ENCODE measurements around the gene OLIG1. TPM values are rescaled to one million over a fixed set of nuclear protein-coding genes. Genes with fewer than 3 reads are reported as not detected.

Gene OLIG1
- total RNA-seq, 1 donor from 2014 or later = not detected

DNA sequence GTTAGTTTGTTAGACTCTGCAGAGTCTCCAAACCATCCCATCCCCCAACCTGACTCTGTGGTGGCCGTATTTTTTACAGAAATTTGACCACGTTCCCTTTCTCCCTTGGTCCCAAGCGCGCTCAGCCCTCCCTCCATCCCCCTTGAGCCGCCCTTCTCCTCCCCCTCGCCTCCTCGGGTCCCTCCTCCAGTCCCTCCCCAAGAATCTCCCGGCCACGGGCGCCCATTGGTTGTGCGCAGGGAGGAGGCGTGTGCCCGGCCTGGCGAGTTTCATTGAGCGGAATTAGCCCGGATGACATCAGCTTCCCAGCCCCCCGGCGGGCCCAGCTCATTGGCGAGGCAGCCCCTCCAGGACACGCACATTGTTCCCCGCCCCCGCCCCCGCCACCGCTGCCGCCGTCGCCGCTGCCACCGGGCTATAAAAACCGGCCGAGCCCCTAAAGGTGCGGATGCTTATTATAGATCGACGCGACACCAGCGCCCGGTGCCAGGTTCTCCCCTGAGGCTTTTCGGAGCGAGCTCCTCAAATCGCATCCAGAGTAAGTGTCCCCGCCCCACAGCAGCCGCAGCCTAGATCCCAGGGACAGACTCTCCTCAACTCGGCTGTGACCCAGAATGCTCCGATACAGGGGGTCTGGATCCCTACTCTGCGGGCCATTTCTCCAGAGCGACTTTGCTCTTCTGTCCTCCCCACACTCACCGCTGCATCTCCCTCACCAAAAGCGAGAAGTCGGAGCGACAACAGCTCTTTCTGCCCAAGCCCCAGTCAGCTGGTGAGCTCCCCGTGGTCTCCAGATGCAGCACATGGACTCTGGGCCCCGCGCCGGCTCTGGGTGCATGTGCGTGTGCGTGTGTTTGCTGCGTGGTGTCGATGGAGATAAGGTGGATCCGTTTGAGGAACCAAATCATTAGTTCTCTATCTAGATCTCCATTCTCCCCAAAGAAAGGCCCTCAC, 44.2 kb upstream of the OLIG1 start, which contains the start of gene OLIG2:
TSS of gene OLIG2 (plus strand) at position 447 of the 954 bp plus-strand sequence. CDS start 928 bp downstream, outside the sequence.
- peak; percentile 96 for DNase-seq (ENCODE audit: low spot score)
- peaks cover 4% of the 10 kb centered on the region for H3K36me3 Mint-ChIP-seq
- H3K4me1 ChIP-seq = peaks cover 18% of the 10 kb centered on the region
- TF ChIP-seq EZH2phosphoT487 (IDR thresholded peaks at IDR 0.05) (no peak), EZH2 (IDR thresholded peaks at IDR 0.05) (no peak)
- TF ChIP-seq, protein P1, sequence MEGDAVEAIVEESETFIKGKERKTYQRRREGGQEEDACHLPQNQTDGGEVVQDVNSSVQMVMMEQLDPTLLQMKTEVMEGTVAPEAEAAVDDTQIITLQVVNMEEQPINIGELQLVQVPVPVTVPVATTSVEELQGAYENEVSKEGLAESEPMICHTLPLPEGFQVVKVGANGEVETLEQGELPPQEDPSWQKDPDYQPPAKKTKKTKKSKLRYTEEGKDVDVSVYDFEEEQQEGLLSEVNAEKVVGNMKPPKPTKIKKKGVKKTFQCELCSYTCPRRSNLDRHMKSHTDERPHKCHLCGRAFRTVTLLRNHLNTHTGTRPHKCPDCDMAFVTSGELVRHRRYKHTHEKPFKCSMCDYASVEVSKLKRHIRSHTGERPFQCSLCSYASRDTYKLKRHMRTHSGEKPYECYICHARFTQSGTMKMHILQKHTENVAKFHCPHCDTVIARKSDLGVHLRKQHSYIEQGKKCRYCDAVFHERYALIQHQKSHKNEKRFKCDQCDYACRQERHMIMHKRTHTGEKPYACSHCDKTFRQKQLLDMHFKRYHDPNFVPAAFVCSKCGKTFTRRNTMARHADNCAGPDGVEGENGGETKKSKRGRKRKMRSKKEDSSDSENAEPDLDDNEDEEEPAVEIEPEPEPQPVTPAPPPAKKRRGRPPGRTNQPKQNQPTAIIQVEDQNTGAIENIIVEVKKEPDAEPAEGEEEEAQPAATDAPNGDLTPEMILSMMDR (IDR thresholded peaks at IDR 0.05) = no peak
- H3K79me2 ChIP-seq (ENCODE audit: low read depth) = no peaks in the 10 kb centered on the region
- H3K27me3 ChIP-seq = peaks cover 100% of the 10 kb centered on the region
- peaks cover 94% of the 10 kb centered on the region for H4K20me1 ChIP-seq (ENCODE audit: low read depth)
- H3K4me1 Mint-ChIP-seq = peaks cover 35% of the 10 kb centered on the region
- H3K27ac Mint-ChIP-seq = peak within 1 kb of the TSS; percentile 38
- no peaks in the 10 kb centered on the region for H3K9me3 ChIP-seq (ENCODE audit: low read depth)
- peak within 1 kb of the TSS; percentile 49 for H3K4me3 ChIP-seq
- no peak within 1 kb of the TSS for H3K9ac ChIP-seq
- peak within 1 kb of the TSS; percentile 88 for H3K4me3 Mint-ChIP-seq
- peak within 1 kb of the TSS; percentile 79 for H3K4me2 ChIP-seq
- peak within 1 kb of the TSS; percentile 59 for H2AFZ ChIP-seq (replicated peaks)
- H3K9me3 Mint-ChIP-seq = peaks cover 8% of the 10 kb centered on the region
- no peak within 1 kb of the TSS for H3K27ac ChIP-seq
- no peaks in the 10 kb centered on the region for H3K36me3 ChIP-seq
- peaks cover 34% of the 10 kb centered on the region for H3F3A ChIP-seq (ENCODE audit: low read depth)
- H3K27me3 Mint-ChIP-seq (ENCODE audit: insufficient read depth, low read depth) = peaks cover 73% of the 10 kb centered on the region

DNA sequence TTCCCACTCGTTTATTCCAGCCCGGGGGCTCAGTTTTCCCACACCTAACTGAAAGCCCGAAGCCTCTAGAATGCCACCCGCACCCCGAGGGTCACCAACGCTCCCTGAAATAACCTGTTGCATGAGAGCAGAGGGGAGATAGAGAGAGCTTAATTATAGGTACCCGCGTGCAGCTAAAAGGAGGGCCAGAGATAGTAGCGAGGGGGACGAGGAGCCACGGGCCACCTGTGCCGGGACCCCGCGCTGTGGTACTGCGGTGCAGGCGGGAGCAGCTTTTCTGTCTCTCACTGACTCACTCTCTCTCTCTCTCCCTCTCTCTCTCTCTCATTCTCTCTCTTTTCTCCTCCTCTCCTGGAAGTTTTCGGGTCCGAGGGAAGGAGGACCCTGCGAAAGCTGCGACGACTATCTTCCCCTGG, 43.5 kb upstream of the OLIG1 start:
- H3F3A ChIP-seq (ENCODE audit: low read depth) = peaks cover 34% of the 10 kb centered on the region
- H3K4me1 ChIP-seq = peaks cover 18% of the 10 kb centered on the region
- peak; percentile 98 for TF ChIP-seq EZH2 (IDR thresholded peaks at IDR 0.05)
- TF ChIP-seq, protein P1 (IDR thresholded peaks at IDR 0.05) = no peak
- peak; percentile 97 for TF ChIP-seq EZH2phosphoT487 (IDR thresholded peaks at IDR 0.05)
- Mint-ChIP-seq H3K27me3 (ENCODE audit: insufficient read depth, low read depth) (peaks cover 77% of the 10 kb centered on the region), H3K36me3 (peaks cover 4% of the 10 kb centered on the region), H3K4me1 (peaks cover 35% of the 10 kb centered on the region), H3K4me3 (peak overlapping the region; percentile 88), H3K9me3 (peaks cover 8% of the 10 kb centered on the region), H3K27ac (no peak overlapping the region)
- no peak overlapping the region for H2AFZ ChIP-seq (replicated peaks)
- no peak for DNase-seq (ENCODE audit: low spot score)
- H4K20me1 ChIP-seq (ENCODE audit: low read depth) = peaks cover 94% of the 10 kb centered on the region
- H3K36me3 ChIP-seq = no peaks in the 10 kb centered on the region
- no peak overlapping the region for H3K27ac ChIP-seq
- H3K9me3 ChIP-seq (ENCODE audit: low read depth) = no peaks in the 10 kb centered on the region
- H3K27me3 ChIP-seq = peaks cover 100% of the 10 kb centered on the region
- peak overlapping the region; percentile 49 for H3K4me3 ChIP-seq
- H3K9ac ChIP-seq = no peak overlapping the region
- H3K79me2 ChIP-seq (ENCODE audit: low read depth) = no peaks in the 10 kb centered on the region
- peak overlapping the region; percentile 79 for H3K4me2 ChIP-seq

DNA sequence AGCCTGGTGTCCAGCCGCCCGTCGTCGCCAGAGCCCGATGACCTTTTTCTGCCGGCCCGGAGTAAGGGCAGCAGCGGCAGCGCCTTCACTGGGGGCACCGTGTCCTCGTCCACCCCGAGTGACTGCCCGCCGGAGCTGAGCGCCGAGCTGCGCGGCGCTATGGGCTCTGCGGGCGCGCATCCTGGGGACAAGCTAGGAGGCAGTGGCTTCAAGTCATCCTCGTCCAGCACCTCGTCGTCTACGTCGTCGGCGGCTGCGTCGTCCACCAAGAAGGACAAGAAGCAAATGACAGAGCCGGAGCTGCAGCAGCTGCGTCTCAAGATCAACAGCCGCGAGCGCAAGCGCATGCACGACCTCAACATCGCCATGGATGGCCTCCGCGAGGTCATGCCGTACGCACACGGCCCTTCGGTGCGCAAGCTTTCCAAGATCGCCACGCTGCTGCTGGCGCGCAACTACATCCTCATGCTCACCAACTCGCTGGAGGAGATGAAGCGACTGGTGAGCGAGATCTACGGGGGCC, 43.0 kb upstream of the OLIG1 start:
- Mint-ChIP-seq H3K36me3 (peaks cover 4% of the 10 kb centered on the region), H3K9me3 (peaks cover 8% of the 10 kb centered on the region), H3K4me1 (peaks cover 35% of the 10 kb centered on the region), H3K4me3 (peak overlapping the region; percentile 88), H3K27me3 (ENCODE audit: insufficient read depth, low read depth) (peaks cover 75% of the 10 kb centered on the region), H3K27ac (no peak overlapping the region)
- Histone ChIP-seq H3K9me3 (ENCODE audit: low read depth) (no peaks in the 10 kb centered on the region), H3K9ac (no peak overlapping the region), H3K36me3 (no peaks in the 10 kb centered on the region), H3K4me1 (peaks cover 18% of the 10 kb centered on the region), H4K20me1 (ENCODE audit: low read depth) (peaks cover 94% of the 10 kb centered on the region), H3K79me2 (ENCODE audit: low read depth) (no peaks in the 10 kb centered on the region), H3F3A (ENCODE audit: low read depth) (peaks cover 34% of the 10 kb centered on the region), H3K4me2 (peak overlapping the region; percentile 23), H3K27ac (no peak overlapping the region), H3K4me3 (no peak overlapping the region), H2AFZ (replicated peaks) (peak overlapping the region; percentile 27), H3K27me3 (peaks cover 100% of the 10 kb centered on the region)
- DNase-seq (ENCODE audit: low spot score) = peak; percentile 70
- TF ChIP-seq EZH2phosphoT487 (IDR thresholded peaks at IDR 0.05) (peak; percentile 91), EZH2 (IDR thresholded peaks at IDR 0.05) (peak; percentile 80)
- TF ChIP-seq, protein P1 (IDR thresholded peaks at IDR 0.05) = no peak
